Hematopoietic multipotent progenitor cell (in vitro differentiated cells): ENCODE results near the gene PRRT1B. TPM values are rescaled to one million over a fixed set of nuclear protein-coding genes. Genes with fewer than 3 reads are reported as not detected.
A peak's percentile ranks its signal among the peaks of the same experiment; 100 is the strongest.
"Not testable (repeated sequence)": the region's sequence is repeated elsewhere in the genome, so short reads cannot be mapped to it uniquely, and the experiment has no call there.

ENCODE experiments used
- DNase-seq, 3 donors: peaks; one replicate each; pipeline ENCODE4 v3.0.0-alpha.2; 2011 to 2015; ENCODE audit warnings: low read depth in 2 of 3, low spot score in 2 of 3
- total RNA-seq: library from RNA; depleted of rRNA; stranded (reverse); fragments of >200 nt; gene quantifications from one replicate; pipeline ENCODE4 v1.2.3, GENCODE V29; 2012

The PRRT1B gene
- not detected for total RNA-seq

DNA sequence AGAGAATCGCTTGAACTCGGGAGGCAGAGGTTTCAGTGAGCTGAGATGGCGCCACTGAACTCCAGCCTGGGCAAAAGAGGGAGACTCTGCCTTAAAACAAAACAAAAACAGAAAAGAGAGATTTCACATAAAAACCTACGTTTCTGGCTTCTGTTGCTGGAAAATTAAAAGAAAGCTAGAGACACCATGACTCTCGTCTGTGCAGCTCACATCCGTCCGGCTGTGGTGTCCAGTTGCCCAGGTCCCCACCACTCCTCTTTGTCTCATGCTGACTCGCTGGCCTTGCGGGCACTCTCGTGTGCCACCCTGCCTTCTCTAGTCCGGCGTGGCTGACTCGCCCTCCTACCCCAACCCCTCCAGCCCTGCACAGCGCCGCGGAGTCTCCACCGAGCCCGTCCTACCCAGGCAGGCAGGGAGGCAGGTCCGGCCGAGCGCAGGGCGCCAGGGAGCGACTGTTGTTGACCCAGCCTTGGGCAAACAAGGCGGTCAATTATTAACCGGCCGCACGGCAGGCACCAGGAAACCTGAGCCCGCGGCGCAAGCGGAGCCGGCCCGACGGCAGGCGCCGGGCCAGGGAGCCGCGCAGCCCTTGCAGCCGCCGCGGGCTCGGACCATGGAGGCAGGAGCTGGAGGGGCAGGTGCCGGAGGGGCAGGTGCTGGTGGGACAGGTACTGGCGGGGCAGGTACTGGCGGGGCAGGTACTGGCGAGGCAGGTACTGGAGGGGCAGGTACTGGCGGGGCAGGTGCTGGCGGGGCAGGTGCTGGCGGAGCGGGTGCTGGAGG, at the start of gene PRRT1B:
Gene PRRT1B, plus strand, starts transcription at position 521 of the 783 bp plus-strand sequence. Its CDS starts 93 bp downstream, at position 614.
- no peak for DNase-seq

DNA sequence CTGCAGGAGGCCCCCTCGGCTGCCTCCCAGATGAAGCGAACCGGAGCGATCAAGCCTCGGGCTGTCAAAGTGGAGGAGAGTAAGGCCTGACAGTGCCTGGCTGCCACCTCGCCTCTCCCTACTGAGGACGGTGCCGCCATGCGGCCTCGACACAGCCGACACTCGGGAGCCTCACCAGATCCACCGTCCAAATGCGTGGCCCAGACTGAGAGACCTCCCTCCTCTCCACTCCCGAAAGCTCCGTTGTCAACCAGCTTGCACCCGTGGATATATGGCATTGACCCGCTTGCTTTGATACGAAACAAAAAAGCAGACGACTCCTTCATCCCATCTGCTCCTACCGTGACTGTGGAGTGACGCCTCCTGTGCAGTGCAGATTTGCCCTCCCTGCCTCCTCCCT, 49.5 kb upstream of the PRRT1B start:
- DNase-seq: no peak

DNA sequence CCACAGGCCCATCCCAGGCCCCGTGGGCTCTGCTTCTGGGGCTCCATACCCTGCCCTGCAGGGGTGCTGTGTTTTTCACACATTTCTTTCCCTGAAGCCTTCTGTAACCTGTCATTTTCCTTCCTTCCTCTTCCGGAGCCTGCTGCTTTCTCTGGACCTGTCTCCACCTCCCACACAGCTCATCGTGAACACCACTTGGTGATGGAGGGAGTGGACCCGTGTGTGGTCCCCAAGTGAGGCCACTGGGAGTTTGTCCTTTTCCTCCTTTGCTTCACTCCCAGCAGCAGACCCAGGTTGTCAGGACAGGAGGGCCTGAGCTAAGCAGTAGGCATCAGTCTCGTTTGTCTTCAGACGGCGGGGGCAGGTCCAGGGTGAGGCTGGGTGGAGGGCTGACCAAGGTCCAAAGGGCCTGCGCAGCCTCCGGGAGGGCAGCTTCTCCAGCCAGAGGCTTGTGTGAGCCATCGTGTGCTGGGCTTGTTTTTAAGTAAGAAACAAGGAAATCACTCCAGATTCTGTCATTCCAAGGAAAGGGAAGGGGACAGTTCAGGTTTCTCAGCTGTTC, 48.4 kb upstream of the PRRT1B start:
- DNase-seq: no peak

DNA sequence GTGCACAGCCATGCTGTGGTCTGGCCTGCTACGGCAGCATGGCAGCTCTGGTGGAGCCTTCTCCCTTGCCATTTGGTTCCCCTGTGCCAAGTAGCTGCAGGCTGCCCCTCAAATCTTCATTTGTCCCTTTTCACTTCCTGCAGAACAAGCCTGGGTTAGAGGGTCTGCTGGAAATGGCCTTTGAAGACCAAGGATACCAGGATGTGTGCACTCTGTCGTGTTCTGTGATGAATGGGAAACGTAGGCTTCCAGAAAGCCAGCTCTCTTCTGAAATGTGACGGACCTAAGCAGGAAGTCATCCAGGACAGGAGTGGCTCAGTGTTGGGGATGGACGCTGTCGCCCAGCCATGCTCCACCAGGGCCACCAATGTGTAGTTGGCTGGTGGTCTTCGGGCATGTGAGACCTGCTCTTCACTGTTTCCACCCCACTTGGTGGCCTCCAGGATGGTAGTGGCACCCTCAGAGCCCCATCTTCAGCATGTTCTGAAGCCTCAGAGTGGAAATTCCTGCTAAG, 46.0 kb upstream of the PRRT1B start:
- DNase-seq: no peak

DNA sequence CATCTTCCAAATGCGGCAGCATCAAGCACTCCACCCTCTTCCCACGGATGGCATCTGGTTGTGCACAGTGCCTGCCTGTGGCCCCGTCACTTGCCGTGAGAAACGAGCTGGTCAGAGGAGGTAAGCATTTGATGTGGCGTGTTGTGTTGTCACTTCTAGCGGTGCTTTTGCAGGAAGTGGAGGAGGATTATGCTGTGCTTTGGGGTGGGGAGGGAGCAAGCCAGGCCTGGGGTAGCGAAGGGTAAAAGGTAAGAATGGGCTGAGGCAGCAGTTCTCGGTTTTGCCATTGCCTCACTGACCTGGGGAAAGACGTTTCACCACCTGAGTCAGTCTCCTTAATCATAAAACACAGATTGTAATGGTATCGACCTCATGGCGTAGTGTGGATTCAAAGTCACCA, 44.9 kb upstream of the PRRT1B start:
- DNase-seq: peak in 1 of 3 donors; percentile 56

DNA sequence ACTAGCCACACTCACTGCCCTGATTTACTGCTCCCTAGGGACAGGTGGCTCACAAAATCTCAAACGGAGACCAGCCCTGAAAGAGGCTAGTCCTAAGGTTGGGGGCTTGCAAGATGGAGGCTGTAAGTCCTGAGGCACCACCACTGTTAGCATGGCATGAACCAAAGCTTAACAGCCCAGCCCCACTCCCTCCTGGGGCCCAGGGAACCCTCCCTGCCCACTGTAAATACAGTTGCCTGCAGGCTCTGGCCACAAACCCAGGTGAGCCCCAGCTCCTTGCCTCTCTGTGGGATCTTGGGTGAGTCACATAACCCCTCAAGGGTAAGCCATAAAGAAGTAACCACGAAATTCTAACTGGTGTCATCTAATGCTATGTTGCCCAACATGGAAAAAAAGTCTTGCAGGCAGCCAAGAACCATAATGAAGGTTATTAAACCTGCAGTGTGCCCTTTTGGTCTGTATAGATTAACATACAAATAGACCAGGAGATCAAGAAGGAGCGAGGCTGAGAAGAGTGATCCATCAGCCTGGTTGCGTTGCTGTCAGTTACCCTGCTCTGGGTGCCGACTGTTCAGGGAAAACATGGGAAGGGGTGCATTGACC, 44.3 kb upstream of the PRRT1B start:
- DNase-seq: peak in 2 of 3 donors; percentile 31

DNA sequence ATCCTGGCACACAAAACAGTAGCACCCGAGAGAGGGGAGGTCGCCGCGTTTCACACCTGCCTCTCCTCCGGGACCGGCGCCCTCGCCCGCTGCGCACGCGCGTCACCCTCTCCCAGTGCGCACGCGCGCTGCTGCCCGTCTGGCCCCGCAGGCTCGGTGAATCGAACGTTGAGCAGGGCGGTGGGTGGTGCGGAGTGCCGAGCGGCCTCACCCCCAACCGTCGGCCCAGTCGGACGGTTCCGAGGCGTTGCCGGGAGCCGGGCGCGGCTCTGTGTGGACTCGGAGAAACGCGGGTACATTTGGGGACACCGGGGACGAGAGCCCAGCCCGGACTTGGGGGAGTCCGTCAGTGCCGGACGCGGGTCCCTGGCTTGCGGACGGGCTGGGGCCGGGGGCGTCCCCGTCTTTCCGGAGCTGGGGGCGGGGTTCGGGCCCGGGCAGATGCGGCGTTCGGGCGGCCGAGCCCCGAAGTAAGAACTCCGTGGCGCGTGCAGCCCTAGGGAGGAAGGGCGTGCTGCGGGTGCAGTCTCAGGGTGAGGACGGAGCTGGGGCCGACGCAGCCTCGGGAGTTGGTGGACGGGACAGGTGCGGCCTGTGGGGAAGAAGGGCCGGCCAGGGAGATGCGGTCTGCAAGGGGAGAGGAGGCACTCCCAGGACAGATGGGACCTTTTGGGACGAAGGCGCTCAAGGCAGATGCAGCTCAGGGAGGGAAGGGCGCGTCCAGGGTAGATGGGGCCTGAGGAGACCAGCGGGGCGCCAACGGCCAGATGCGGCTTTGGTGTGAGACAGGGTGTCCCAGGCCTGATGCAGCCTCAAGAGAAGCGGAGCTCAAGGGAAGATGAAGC, 42.3 kb upstream of the PRRT1B start, which contains the start of gene POMT1:
Gene POMT1, plus strand, starts transcription at position 138 of the 845 bp plus-strand sequence. CDS start 1,301 bp downstream, outside the sequence.
- DNase-seq: peak; percentile 83 to 91 (median 87)

DNA sequence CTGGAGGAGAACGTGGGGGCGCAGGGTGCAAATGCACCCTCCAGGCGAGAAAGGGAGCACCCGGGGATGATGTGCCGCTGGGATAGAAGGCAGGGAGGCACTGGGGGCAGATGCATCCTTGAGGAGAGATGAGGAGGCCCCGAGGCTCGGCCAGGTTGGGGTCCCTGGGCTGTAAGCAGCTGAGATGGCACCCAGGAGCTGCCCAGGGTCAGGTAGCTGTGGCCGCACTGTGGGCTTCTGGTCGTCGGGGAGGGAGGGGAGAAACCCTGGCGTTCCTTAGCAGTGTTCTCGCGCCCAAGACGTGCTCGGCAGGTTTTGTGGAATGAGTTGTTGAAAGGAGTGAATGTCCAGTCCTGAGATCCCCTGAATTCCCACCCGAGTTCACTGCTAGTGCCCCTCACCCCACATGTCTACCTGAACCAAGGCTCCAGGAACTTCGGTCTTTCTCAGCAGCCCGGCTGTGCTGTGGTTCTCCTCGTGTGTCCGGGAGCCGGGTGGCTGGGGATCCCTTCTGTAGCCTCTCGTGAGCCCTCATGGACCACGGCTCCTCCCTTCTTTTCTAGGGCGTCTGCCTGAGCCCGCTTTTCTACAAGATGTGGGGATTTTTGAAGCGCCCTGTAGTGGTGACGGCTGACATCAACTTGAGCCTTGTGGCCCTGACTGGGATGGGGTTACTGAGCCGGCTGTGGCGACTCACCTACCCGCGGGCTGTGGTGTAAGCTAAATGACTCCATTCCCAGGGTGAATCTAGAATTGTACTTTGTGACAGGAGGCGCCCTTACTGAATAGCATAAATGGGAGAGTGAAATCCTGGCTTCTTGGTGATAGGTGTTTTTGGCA, 41.5 kb upstream of the PRRT1B start:
- peak in 2 of 3 donors; percentile 53 to 56 for DNase-seq

DNA sequence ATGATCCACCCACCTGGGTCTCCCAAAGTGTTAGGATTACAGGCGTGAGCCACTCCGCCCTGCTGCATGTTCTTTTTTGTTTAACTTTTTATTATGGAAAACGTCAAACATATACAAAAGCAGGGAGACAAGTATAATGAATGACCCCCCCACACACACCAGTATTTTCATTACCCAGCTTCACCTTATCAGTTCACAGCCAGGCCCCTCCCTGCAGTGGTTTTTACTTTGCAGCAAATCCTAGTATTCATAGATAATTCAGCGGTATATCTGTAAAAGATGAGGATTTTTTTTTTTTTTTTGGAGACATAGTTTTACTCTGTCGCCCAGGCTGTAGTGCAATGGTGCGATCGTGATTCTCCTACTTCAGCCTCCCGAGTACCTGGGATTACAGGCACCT, 40.3 kb upstream of the PRRT1B start:
- no peak for DNase-seq

DNA sequence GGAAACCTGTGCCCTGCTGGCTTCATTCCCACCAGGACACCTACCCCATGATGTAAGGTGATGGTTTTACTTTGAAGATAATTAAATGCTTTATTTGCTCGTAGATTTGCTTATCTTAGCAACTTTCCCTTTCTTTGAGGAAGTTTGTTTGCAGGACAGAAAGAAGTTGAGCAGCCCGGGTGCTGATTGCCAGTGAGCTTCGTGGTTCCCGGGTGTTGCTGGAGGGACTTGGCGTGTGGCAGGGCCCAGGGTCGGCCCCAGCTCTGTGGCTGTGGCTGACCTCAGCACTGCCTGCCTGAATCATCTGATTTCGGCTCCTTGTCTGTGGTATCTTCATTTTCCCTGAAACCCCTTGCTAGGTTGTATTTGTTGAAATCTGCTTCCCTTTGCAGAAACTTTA, 33.9 kb upstream of the PRRT1B start:
- no peak for DNase-seq

DNA sequence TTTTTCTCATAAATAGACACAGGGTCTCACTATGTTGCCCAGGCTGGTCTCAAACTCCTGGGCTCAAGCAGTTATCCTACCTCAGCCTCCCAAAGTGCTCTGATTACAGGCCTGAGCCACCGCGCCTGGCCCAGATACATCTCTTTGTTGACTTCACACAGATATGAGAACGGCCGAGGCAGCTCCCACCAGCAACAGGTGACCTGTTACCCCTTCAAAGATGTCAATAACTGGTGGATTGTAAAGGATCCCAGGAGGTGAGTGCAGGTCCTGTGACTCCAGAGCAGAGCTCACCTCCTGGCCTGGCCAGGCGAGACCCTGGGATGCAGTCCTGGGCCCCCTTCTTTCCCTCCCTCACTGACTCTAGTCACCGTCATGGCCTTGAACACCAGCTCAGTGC, 33.4 kb upstream of the PRRT1B start:
- no peak for DNase-seq

DNA sequence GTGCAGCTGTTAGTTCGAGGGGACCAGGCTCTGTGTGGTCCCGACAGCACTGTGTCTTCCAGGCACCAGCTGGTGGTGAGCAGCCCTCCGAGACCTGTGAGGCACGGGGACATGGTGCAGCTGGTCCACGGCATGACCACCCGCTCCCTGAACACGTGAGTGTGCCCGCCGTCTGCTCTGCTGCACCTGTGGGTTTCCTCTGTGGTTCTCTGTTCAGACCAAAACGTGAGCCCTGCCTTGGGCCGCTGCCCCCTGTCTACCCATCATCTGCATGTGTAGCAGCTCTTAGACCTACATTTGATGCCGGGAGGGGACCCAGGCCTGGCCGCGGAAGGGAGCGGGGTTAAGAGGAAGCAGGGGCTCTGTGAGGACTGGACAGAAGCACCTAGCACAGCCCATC, 32.1 kb upstream of the PRRT1B start:
- no peak for DNase-seq

DNA sequence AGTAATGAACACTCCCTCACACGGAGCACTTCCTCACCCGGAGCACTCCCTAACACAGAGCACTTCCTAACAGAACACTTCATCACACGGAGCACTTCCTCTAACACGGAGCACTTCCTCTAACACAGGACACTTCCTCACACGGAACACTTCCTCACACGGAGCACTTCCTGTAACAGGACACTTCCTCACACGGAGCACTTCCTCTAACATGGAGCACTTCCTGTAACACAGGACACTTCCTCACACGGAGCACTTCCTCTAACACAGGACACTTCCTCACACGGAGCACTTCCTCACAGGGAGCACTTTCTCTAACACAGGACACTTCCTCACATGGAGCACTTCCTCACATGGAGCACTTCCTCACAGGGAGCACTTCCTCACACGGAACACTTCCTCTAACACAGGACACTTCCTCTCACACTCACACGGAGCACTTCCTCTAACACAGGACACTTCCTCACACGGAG, 29.7 kb upstream of the PRRT1B start:
- not testable (repeated sequence) for DNase-seq

DNA sequence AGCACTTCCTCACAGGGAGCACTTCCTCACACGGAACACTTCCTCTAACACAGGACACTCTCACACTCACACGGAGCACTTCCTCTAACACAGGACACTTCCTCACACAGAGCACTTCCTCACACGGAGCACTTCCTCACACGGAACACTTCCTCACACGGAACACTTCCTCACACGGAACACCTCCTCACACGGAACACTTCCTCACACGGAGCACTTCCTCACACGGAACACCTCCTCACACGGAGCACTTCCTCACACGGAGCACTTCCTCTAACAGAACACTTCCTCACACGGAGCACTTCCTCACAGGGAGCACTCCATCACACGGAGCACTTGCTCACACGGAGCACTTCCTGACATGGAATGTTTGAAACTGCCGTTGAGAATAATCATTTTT, 29.2 kb upstream of the PRRT1B start:
- no peak for DNase-seq

DNA sequence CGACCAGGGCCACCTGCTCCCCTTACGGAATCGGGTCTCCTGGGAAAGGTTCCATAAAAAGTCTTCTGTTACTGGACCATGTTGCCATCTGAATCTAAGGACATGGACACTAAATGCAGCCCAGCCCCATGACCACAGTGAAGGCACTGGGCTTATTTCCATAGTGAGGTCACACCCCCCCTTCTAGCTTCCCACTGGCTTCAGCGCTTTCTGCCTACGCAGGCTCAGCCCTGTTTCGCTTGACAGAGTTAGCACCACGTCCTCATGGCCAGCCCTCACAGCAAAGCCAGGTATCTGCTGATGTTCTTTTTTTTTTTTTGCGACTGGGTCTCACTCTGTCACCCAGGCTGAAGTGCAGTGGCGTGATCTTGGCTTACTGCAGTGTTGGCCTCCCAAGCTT, 28.4 kb upstream of the PRRT1B start:
- DNase-seq: no peak

DNA sequence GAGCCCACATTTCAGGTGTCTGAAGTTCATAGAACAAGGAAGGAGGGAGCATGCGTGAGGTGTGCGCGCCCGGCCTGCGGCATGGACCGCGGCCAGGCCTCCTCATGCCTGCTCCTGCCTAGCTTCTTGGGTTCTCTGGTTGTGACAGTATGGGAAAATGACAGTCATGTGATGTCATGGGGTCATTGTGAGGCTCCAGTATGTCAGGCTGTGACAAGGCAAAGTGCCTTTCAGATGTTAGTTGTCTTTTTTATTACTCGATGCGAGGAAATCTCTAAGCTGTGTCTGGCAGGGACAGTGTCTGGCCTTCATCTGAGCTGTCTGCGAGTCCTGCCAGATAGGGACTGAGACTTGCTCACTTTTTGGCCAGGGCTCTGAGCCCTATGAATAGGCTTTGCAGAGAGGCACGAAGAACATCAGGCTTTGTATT, 27.5 kb upstream of the PRRT1B start:
- no peak for DNase-seq

DNA sequence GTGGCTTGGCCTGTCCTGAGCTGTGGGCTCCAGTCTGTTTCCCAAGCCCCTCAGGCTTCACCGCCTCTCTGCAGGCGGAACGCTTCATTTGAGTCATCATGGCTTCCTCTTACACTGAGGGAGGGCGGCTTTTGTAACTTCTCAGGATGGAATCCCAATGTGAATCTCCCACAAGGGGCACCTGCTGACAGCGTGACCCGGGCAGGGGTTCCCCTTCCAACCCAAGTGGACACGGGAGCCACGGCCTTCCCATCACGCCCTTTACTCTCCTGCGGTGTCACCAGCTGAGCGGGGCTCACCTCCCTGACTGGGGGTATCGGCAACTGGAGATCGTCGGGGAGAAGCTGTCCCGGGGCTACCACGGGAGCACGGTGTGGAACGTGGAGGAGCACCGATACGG, 26.8 kb upstream of the PRRT1B start:
- DNase-seq: no peak

DNA sequence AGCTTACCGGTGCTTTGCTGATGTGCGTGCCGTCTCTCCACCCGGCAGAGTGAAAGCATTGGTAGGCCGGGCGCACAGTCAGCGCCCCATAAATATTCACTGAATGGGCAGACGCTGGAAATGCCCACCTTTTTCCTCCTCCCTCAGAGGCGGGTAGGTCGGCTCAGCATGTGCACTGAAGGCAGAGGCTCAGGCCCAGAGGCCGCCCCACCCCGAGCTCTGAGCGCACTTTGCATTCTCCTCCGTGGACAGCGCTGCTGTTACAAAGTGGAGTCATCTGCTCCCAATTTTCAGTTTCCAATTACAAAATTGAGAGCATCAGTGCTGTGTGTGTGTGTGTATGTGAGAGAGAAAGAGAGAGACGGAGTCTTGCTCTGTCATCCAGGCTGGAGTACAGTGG, 24.8 kb upstream of the PRRT1B start:
- DNase-seq: no peak

DNA sequence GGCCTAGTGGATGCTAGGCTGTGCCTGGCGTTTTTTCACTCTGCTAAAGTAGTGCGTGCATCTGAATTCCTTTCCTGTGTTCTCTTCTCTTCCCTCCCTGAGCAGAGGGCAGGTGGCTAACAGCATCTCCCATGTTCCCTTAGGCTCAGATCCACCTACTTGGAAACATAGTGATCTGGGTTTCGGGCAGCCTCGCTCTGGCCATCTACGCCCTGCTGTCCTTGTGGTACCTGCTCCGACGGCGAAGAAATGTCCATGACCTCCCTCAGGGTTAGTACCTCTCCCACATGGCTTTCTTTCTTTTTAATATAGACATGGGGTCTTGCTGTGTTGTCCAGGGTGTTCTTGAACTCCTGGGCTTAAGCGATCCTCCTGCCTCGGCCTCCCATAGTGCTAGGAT, 24.1 kb upstream of the PRRT1B start:
- DNase-seq: no peak

DNA sequence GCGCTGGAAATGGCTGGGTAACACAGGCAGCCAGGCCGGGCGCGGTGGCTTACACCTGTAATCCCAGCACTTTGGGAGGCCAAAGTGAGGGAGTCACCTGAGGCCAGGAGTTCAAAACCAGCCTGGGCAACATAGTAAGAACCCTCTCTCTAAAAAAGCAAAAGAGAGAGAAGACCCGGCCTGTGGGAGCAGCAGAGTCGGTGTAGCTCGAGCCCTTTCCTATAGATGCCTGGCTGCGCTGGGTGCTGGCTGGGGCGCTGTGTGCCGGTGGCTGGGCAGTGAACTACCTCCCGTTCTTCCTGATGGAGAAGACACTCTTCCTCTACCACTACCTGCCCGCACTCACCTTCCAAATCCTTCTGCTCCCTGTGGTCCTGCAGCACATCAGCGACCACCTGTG, 23.5 kb upstream of the PRRT1B start:
- no peak for DNase-seq
